ENCODE measurements around the gene WDR4.

DNA sequence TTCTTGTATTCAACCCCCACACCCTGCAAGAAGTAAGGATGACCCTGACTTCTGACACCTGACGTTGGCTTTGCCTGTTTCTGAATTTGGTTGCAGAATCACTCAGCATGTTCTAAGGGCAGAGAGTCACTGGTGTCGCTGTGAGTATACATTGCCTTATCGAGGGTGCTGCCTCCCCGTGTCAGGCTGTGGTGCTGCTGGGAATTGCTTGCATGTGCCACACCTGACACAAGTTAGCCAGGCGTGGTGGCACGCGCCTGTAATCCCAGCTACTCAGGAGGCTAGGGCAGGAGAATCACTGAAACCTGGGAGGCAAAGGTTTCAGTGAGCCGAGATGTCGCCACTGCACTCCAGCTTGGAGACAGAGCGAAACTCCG, 45.9 kb downstream of the WDR4 start:
- TF ChIP-seq, protein P1, sequence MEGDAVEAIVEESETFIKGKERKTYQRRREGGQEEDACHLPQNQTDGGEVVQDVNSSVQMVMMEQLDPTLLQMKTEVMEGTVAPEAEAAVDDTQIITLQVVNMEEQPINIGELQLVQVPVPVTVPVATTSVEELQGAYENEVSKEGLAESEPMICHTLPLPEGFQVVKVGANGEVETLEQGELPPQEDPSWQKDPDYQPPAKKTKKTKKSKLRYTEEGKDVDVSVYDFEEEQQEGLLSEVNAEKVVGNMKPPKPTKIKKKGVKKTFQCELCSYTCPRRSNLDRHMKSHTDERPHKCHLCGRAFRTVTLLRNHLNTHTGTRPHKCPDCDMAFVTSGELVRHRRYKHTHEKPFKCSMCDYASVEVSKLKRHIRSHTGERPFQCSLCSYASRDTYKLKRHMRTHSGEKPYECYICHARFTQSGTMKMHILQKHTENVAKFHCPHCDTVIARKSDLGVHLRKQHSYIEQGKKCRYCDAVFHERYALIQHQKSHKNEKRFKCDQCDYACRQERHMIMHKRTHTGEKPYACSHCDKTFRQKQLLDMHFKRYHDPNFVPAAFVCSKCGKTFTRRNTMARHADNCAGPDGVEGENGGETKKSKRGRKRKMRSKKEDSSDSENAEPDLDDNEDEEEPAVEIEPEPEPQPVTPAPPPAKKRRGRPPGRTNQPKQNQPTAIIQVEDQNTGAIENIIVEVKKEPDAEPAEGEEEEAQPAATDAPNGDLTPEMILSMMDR (IDR thresholded peaks at IDR 0.05) = peak in 2 of 4 donors; percentile 22 to 32
- TF ChIP-seq POLR2A (IDR thresholded peaks at IDR 0.05) = no peak
